Stimulated activated CD4-positive, alpha-beta T cell treated with anti-CD3 and anti-CD28 coated beads, Interleukin-12 subunit alpha, Interleukin-12 subunit beta, amount 100 ng/mL, for 48 hours (primary cell): Measurements from ENCODE around the gene TMPO.
"Not testable (repeated sequence)": the region's sequence is repeated elsewhere in the genome, so short reads cannot be mapped to it uniquely, and the experiment has no call there.

Experiments
- DNase-seq, 3 donors: peaks; one replicate each; pipeline ENCODE4 v3.0.0-alpha.2; 2020; ENCODE audit warnings: low read depth in 2 of 3, low spot score in 1 of 3

The TMPO gene

DNA sequence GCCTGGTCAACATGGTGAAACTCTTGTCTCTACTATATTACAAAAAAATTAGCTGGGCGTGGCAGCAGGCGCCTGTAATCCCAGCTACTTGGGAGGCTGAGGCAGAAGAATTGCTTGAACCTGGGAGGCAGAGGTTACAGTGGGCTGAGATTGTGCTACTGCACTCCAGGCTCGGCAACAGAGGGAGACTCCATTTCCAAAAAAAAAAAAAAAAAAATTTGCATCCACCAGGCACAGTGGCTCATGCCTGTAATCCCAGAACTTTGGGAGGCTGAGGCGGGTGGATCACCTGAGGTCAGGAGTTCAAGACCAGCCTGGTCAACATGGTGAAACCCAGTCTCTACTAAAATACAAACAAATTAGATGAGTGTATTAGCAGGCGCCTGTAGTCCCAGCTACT, 3.6 kb upstream of the TMPO start:
- not testable (repeated sequence) for DNase-seq

DNA sequence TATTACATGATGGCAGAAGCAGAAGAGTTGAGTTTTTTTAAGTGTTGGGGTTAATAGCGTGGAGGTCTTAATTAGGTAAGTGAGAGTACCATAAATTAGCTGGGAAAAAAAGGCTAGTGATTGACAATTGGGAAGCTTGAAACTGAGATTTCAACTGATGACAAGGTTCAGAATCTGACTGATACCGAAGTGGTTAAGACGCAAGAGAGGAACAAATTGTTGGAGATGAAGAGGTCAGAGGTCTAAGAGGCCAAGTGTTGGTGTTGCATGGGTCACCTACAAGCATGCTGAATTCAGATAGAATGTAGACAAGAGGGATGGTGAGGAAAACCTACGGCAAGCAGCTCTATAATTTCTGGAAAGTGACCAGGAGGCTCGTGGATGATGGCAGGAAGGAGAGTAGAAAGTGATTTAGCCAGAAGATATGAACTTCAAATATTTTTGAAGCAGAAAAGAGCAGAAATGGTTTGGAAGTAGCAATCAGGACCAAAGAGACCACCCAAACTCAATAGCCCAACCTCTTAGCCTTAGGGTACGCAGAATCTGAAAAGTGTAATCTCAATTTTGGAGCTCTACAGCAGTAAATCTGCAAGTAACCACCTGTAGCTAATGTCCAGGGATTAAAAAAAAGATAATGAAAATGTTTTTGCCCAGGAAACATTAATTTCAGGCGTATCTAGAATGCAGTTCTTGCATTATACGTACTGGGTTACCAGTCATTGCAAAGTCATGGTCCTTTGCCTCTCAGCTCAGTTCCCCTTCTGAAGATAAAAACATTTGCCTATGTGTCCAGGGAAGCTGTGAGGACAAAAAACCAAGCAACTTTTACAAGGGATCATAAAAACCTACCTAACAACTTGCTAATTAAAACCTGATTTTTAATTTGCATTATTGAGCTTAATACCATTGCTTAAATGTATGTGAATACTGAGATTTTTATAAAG, 1.7 kb upstream of the TMPO start:
- no peak for DNase-seq

DNA sequence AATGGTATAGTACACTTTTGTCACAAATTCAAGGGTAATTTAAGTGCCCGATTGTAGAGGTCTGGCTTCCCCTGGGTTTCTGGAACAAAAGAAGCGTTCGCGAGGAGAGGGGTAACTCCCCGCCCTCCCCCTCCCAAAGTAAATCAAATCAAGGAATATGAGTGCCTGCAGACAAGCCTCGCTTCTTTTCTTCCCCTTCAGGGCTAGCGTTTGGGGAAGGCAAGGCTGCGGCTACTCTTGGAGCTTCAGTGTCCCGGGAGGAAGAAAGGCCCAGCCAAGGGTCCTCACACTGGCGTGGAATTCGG, 456 bp upstream of the TMPO start:
- DNase-seq, result no peak

- peak; percentile 82 to 84 (median 84) for DNase-seq
Observed at GRCh38 chr12:98516111-98516873, 902 bp downstream of the TMPO start.

- DNase-seq, result no peak
Observed at GRCh38 chr12:98519257-98519907, 4.0 kb downstream of the TMPO start.

DNA sequence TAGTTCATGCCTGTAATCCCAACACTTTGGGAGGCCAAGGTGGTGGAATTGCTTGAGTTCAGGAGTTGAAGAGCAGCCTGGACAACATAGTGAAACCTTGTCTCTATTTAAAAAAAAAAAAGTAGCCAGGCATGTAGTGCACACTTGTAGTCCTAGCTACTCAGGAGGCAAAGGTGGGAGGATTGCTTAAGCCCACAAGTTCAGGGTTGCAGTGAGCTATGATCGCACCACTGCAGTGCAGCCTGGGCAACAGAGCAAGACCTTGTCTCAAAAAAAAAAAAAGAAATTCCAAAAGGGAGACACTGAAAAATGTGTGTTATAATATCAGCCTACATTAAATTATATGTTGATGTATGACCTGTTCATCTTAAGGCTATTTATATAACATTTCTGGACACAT, 14.7 kb downstream of the TMPO start:
- no peak for DNase-seq

GRCh38 chr12:98532687-98533304, 17.4 kb downstream of the TMPO start:
- DNase-seq, result peak in 1 of 3 donors; percentile 58

DNA sequence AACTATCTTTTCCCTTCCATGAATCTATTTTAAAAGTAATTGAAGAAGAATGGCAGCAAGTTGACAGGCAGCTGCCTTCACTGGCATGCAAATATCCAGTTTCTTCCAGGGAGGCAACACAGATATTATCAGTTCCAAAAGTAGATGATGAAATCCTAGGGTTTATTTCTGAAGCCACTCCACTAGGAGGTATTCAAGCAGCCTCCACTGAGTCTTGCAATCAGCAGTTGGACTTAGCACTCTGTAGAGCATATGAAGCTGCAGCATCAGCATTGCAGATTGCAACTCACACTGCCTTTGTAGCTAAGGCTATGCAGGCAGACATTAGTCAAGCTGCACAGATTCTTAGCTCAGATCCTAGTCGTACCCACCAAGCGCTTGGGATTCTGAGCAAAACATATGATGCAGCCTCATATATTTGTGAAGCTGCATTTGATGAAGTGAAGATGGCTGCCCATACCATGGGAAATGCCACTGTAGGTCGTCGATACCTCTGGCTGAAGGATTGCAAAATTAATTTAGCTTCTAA, 18.4 kb downstream of the TMPO start:
- DNase-seq, result no peak

DNA sequence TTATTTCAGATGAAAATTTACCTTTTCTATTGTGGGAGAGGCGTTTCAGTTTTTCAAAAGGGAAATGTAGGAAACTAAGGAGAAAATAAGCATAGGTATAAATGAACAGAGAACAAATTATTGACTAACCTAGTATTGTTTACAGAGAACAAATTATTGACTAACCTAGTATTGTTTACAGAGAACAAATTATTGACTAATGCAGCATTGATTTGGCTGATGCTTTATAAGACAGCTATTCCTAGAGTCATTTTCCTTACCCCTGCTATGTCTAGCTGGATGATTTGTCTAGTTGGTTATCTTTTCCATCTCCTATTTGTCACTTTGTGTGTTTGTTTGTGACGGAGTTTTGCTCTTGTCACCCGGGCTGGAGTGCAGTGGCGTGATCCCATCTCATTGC, 22.6 kb downstream of the TMPO start:
- DNase-seq, result no peak

DNA sequence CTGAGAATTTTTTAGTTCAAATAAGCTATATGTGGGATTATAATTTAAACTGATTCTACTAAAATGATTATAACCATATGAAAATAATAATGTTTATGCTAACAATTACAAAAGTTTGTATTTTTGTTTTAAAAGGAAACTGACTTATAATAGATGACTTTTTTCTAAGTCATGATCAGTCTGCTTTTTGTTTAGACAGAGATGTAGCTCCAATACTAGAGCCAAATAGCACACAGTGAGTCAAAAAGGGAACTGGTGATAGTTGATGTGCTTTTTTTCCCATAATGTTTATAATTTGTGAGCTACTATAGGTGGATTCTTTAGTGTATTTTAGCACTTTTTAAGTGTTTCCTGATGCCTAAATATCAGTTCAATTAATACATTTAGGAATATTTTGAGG, 28.3 kb downstream of the TMPO start:
- DNase-seq, result no peak

- no peak for DNase-seq
Observed at GRCh38 chr12:98544751-98545150, 29.4 kb downstream of the TMPO start.

GRCh38 chr12:98549371-98550110, 34.2 kb downstream of the TMPO start:
- DNase-seq, result no peak

- no peak for DNase-seq
Observed at GRCh38 chr12:98551787-98552186, 36.4 kb downstream of the TMPO start.

DNA sequence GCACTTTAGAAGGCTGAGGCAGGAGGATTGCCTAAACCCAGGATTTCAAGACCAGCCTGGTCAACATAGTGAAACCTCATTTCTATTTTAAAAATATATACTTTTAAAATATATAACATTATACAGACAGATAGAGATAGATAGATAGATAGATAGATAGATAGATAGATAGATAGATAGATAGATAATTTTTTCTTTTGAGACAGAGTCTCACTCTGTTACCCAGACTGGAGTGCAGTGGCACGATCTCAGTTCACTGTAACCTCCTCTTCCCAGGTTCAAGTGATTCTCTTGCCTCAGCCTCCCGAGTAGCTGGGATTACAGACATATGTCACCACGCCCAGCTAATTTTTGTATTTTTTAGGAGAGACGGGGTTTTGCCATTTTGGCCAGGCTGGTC, 42.7 kb downstream of the TMPO start:
- not testable (repeated sequence) for DNase-seq

DNA sequence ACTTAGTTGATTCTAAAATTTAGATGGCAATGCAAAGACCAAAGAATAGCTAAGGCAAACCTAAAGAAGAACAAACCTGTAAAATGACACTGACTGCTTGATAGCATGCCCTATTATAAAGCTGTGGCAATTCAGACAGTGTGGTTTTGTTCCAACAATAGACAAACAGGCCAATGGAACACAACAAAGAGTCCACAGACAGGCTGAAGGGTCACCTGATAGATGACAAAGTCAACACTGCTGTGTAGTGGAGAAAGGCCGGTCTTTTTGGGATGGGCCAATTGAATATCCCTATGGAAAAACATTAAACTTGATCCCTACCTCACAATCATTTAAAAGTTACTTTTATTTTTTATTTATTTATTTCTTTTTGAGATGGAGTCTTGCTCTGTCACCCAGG, 44.3 kb downstream of the TMPO start:
- no peak for DNase-seq

- DNase-seq, result no peak
Observed at GRCh38 chr12:98561846-98562245, 46.5 kb downstream of the TMPO start.

- no peak for DNase-seq
Observed at GRCh38 chr12:98572010-98572409, 56.6 kb downstream of the TMPO start.

DNA sequence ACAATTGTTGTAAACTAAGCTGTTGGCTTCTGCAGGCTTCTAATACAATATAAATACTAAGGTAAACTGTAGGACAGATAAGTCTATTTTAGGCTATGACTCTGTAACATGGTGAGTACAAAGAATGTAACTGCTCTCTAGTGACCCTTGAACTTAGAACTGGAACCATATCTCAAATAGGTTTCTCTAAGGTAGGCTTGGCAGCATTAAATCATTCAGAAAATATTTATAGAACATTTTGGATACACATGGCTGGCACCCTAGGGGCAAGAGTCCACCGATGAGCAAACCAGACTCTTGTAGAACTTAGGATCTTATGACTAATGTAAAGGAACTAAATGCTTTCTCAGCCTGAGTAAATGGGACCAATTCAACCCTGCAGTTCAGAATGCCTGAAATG, 58.7 kb downstream of the TMPO start:
- DNase-seq, result no peak

- no peak for DNase-seq
Observed at GRCh38 chr12:98575013-98575412, 59.6 kb downstream of the TMPO start.

DNA sequence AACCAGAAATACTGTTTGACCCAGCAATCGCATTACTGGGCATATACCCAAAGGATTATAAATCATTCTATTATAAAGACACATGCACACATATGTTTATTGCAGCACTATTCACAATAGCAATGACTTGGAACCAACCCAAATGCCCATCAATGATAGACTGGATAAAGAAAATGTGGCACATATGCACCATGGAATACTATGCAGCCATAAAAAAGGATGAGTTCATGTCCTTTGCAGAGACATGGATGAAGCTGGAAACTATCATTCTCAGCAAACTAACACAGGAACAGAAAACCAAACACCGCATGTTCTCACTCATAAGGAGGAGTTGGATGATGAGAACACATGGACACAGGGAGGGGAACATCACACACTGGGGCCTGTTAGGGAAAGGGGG, 61.4 kb downstream of the TMPO start:
- not testable (repeated sequence) for DNase-seq

- no peak for DNase-seq
Observed at GRCh38 chr12:98578392-98578791, 63.0 kb downstream of the TMPO start.
